HEK293 (cell line): ENCODE measurements around the gene DNAJB5.

Source experiments
- CTCF ChIP-seq: fragments of 450-650 bp; formaldehyde crosslinking; IDR thresholded peaks from 2 replicates; pipeline ENCODE4 v1.5.1; 2016; ENCODE audit warnings: missing biosample characterization, missing genetic modification characterization
- ELK4 ChIP-seq: IDR thresholded peaks from 2 replicates; pipeline ENCODE4 v1.6.1; 2011; ENCODE audit warnings: mild to moderate bottlenecking, low read depth, low read length, borderline replicate concordance
- GLI4 ChIP-seq: fragments of 450-650 bp; formaldehyde crosslinking; IDR thresholded peaks from 2 replicates; pipeline ENCODE4 v1.5.1; 2016; ENCODE audit warnings: missing biosample characterization, missing genetic modification characterization
- SETDB1 ChIP-seq: IDR thresholded peaks from one replicate; pipeline ENCODE4 v1.6.1; 2017; ENCODE audit warnings: mild to moderate bottlenecking, low read length, moderate library complexity, mixed read lengths; ENCODE audit not compliant: insufficient read length
- ZNF501 ChIP-seq: fragments of 450-650 bp; formaldehyde crosslinking; IDR thresholded peaks from 2 replicates; pipeline ENCODE4 v1.5.1; 2016; ENCODE audit warnings: missing biosample characterization, missing genetic modification characterization
- ZNF707 ChIP-seq: fragments of 450-650 bp; formaldehyde crosslinking; IDR thresholded peaks from 2 replicates; pipeline ENCODE4 v1.5.1; 2016; ENCODE audit warnings: missing biosample characterization, missing genetic modification characterization

- TF ChIP-seq CTCF (tag by site-specific recombination) (no peak), GLI4 (tag by site-specific recombination) (no peak), ZNF707 (tag by site-specific recombination) (no peak), ELK4 (no peak), SETDB1 (no peak), ZNF501 (no peak)
Measured at GRCh38 chr9:34999576-34999975, 10.0 kb downstream of the DNAJB5 start.
